RWPE2 (cell line): ENCODE data around the gene DSCAML1.

Experiments used
- ATAC-seq: fragments of 200-7000 bp; cut with Tn5 transposase; 3 replicates; pipeline ENCODE4 v1.9.1; 2021; ENCODE audit warnings: low read depth
- DNase-seq: peaks from one replicate; pipeline ENCODE4 v3.0.0-alpha.2; 2020; ENCODE audit warnings: low spot score
- H3K27ac ChIP-seq: fragments of 450-650 bp; 2 replicates; pipeline ENCODE4 v1.5.1; 2017; ENCODE audit warnings: mild to moderate bottlenecking; ENCODE audit not compliant: poor library complexity, severe bottlenecking
- H3K27me3 ChIP-seq: fragments of 250-450 bp; sonication (Bioruptor Pico); 2 replicates; pipeline ENCODE4 v1.5.1; 2021; ENCODE audit warnings: mild to moderate bottlenecking, moderate library complexity; ENCODE audit not compliant: insufficient read depth, poor library complexity, severe bottlenecking
- H3K36me3 ChIP-seq: fragments of 250-450 bp; sonication (Bioruptor Pico); 2 replicates; pipeline ENCODE4 v1.5.1; 2020; ENCODE audit warnings: low read depth, mild to moderate bottlenecking, moderate library complexity
- H3K4me1 ChIP-seq: fragments of 250-450 bp; sonication (Bioruptor Pico); 2 replicates; pipeline ENCODE4 v1.5.1; 2021; ENCODE audit warnings: mild to moderate bottlenecking, moderate library complexity; ENCODE audit not compliant: insufficient read depth, poor library complexity, severe bottlenecking
- H3K4me3 ChIP-seq: fragments of 250-450 bp; sonication (Bioruptor Pico); 2 replicates; pipeline ENCODE4 v1.5.1; 2021; ENCODE audit warnings: mild to moderate bottlenecking, moderate library complexity; ENCODE audit not compliant: severe bottlenecking
- H3K9me3 ChIP-seq: fragments of 250-450 bp; sonication (Bioruptor Pico); 2 replicates; pipeline ENCODE4 v1.5.1; 2021; ENCODE audit warnings: mild to moderate bottlenecking, moderate library complexity; ENCODE audit not compliant: severe bottlenecking
- TF ChIP-seq, protein P1 (sequence below): fragments of 450-650 bp; IDR thresholded peaks from one replicate; pipeline ENCODE4 v1.5.1; 2017; ENCODE audit warnings: mild to moderate bottlenecking, moderate library complexity; ENCODE audit not compliant: poor library complexity, severe bottlenecking

The DSCAML1 gene

DNA sequence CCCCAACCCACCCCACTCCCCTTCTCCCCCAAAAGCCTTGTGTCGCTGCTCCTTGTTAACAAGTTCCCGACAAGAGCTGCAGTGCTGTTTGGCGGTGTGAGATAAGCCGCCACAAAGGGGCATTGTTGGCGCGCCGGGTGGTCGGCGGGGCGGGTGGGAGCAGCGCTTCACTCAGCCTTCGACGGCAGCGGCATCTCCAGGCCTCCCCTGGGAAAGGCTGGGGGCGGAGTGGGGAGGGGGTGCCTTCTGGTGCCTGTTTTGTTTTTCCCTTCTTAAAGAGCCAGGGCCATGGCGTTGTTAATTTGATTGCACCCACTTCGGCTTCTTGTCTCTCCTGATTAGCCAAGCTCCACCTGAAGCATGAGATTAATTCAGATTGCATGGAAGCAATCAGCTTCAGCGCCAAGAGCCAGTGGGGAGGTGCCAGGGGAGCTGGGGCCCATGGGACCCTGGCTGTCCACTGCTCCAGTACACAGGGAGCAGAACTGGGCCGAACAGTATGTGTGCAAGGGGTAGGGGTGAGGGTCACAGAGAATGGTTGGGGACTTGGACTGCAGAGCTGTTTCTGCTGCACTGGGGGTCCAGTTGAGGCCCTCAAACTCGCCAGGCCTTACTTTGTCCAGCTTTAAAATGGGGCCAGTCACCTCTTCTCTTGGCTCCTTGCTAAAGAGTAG, 304.3 kb downstream of the DSCAML1 start:
- Histone ChIP-seq H3K9me3 (no peaks in the 10 kb centered on the region), H3K27me3 (peaks cover 5% of the 10 kb centered on the region), H3K4me1 (no peaks in the 10 kb centered on the region), H3K4me3 (no peak overlapping the region), H3K36me3 (no peaks in the 10 kb centered on the region), H3K27ac (no peak overlapping the region)
- ATAC-seq (no peak), DNase-seq (no peak)
- TF ChIP-seq, protein P1, sequence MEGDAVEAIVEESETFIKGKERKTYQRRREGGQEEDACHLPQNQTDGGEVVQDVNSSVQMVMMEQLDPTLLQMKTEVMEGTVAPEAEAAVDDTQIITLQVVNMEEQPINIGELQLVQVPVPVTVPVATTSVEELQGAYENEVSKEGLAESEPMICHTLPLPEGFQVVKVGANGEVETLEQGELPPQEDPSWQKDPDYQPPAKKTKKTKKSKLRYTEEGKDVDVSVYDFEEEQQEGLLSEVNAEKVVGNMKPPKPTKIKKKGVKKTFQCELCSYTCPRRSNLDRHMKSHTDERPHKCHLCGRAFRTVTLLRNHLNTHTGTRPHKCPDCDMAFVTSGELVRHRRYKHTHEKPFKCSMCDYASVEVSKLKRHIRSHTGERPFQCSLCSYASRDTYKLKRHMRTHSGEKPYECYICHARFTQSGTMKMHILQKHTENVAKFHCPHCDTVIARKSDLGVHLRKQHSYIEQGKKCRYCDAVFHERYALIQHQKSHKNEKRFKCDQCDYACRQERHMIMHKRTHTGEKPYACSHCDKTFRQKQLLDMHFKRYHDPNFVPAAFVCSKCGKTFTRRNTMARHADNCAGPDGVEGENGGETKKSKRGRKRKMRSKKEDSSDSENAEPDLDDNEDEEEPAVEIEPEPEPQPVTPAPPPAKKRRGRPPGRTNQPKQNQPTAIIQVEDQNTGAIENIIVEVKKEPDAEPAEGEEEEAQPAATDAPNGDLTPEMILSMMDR: no peak

DNA sequence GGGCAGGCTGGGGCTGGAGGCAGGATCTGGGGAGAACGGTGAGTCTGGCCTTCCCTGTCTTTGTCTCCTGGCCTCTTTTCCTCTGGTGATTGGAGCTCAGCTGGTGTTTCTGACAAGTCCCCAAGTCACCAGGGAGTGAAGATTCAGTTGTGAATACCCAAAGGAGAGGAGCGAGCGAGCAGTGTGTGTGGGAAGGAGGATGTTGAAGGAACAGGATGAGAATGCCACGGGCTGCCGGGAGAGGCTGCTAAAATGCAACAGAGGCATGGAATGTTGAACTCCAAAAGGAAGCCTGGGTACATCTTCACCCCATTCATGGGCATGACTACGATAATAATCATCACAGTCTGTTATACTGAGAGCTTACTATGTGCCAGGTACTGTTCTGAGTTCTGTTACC, 306.1 kb downstream of the DSCAML1 start:
- Histone ChIP-seq H3K9me3 (no peaks in the 10 kb centered on the region), H3K27ac (no peak overlapping the region), H3K27me3 (peaks cover 5% of the 10 kb centered on the region), H3K36me3 (no peaks in the 10 kb centered on the region), H3K4me1 (no peaks in the 10 kb centered on the region), H3K4me3 (no peak overlapping the region)
- DNase-seq: no peak
- TF ChIP-seq, protein P1: no peak
- ATAC-seq: no peak

DNA sequence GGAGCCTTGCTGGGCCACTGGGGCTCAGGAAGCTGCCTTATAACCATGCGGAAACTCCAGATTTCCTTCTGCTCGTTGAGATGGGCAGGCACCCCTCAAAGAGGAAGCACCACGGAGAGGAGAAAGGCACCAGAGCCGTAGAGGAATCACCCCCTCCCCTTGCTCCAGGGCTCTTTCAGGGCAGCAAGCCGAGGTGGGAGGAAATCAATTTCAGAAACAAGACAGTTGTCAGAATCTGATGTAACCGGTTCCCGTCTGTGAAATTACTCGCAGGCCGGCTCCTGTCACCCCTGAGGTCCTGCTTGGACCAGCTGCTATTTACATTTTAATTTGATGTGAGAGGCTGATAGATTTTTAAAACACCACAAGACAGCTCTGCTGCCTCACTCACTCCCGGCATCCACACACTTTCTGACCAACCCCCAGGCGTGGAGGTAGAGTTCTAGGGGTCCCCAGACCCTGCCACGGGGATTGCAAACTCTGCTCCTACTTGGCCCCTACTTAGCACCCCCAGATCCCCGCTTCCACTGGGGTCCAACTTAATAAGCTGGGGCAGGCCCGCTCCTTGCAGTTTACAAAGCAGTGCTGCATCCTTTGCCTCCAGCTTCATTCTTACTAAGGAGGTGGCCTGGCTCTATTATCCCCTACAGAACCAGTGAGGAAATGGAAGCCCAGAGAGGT, 306.9 kb downstream of the DSCAML1 start:
- TF ChIP-seq, protein P1: no peak
- DNase-seq (no peak), ATAC-seq (no peak)
- H3K36me3 ChIP-seq: no peaks in the 10 kb centered on the region
- H3K9me3 ChIP-seq: no peaks in the 10 kb centered on the region
- no peak overlapping the region for H3K4me3 ChIP-seq
- H3K4me1 ChIP-seq: no peaks in the 10 kb centered on the region
- H3K27ac ChIP-seq: no peak overlapping the region
- H3K27me3 ChIP-seq: peaks cover 5% of the 10 kb centered on the region

DNA sequence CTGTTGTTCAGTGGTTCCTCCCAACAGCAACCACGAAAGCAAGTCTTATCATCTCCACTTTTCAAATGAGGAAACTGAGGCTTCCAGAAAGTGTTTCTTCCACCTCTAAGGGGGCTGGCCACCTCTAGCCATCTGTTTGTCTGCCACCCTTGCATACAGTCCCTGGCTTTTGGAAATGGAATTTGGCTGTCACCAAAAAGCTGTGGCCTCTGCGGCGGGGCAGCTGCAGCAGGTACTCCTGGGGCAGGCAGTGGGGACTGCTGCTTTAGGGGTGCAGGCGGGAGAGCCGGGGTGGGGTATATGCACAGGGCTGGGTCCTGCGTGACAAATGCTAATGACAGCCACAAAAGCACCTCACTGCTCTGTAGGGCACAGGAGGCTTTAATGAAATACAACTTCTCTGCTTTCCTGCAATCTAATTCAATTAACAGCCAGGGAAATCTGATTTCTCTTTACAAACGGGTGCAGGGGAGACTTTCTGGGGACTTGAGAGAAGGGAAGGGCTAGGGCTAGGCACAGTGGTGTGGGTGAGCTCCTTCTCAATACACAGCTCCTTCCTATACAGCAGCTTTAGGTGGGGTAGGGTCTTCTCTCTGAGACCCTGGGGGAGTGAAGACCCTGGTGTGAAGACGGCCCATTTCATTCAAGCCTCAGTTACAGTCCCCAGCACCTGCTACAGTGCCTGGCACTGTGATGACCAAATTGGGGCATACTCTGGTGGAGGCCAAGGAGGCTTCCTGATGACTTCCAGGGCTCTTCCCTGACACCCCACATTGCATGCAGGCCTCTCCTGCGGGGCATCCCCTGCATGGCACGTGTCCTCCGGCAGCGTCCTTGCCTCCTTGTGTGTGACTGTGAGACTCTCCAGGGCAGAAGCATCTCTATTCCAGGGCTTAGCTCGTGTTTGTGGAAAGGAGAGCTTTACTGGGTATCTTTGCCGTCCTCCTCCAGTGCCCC, 307.7 kb downstream of the DSCAML1 start:
- Histone ChIP-seq H3K4me3 (no peak overlapping the region), H3K27ac (no peak overlapping the region), H3K9me3 (no peaks in the 10 kb centered on the region), H3K4me1 (no peaks in the 10 kb centered on the region), H3K36me3 (no peaks in the 10 kb centered on the region), H3K27me3 (peaks cover 5% of the 10 kb centered on the region)
- ATAC-seq (no peak), DNase-seq (no peak)
- TF ChIP-seq, protein P1: no peak
